ENCODE measurements around the gene CYP2A7.
"Not testable (repeated sequence)": the region's sequence is repeated elsewhere in the genome, so short reads cannot be mapped to it uniquely, and the experiment has no call there.

Gene CYP2A7, protein sequence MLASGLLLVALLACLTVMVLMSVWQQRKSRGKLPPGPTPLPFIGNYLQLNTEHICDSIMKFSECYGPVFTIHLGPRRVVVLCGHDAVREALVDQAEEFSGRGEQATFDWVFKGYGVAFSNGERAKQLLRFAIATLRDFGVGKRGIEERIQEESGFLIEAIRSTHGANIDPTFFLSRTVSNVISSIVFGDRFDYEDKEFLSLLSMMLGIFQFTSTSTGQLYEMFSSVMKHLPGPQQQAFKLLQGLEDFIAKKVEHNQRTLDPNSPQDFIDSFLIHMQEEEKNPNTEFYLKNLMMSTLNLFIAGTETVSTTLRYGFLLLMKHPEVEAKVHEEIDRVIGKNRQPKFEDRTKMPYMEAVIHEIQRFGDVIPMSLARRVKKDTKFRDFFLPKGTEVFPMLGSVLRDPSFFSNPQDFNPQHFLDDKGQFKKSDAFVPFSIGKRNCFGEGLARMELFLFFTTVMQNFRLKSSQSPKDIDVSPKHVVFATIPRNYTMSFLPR

DNA sequence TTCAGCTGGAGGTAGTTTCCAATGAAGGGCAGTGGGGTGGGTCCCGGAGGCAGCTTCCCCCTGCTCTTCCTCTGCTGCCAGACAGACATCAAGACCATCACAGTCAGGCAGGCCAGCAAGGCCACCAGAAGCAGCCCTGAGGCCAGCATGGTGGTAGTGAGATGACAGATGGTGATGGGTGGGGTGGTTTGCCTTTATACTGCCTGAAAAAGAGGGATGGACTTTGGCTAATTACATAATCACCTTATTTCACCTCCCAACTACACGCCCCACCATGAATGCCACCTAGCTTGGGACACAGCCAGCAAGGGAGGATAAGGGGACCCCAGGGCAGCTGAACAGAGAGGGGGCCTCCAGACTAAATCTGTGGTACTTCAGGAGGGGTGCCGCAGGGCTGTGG is at the start of gene CYP2A7:
Gene CYP2A7, minus strand, starts transcription at position 170 of the 400 bp plus-strand sequence. Its CDS starts 21 bp downstream, at position 149.
- not testable (repeated sequence) for DNase-seq

- DNase-seq = not testable (repeated sequence)
Measured at GRCh38 chr19:40930799-40931198, 48.8 kb upstream of the CYP2A7 start.

- not testable (repeated sequence) for DNase-seq
Measured at GRCh38 chr19:40929942-40930341, 47.9 kb upstream of the CYP2A7 start.

- DNase-seq = no peak
Measured at GRCh38 chr19:40928850-40929249, 46.8 kb upstream of the CYP2A7 start.

DNA sequence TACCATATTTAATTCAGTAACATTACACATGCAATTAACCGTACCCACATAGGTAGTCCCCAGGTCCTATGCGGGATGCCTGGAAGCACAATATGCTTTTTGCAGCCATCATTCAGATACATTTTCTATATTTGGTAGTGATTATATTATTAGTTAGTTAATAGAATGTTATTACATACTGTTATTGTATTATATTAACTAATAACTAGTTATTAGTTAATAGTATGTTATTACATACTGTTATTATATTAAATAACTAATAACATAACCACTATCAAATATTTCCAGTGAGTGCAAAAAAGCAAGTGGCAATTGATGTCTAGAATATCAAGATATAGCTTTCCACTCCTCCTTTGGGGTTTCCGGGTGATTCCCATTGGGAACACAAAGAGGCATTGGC is 45.5 kb upstream of the CYP2A7 start:
- DNase-seq = no peak

GRCh38 chr19:40926276-40926675 is 44.2 kb upstream of the CYP2A7 start:
- not testable (repeated sequence) for DNase-seq

GRCh38 chr19:40923934-40924391 is 41.9 kb upstream of the CYP2A7 start:
- no peak for DNase-seq

GRCh38 chr19:40922237-40923160 is 40.5 kb upstream of the CYP2A7 start:
- DNase-seq = not testable (repeated sequence)

GRCh38 chr19:40921005-40921897 is 39.2 kb upstream of the CYP2A7 start:
- no peak for DNase-seq

DNA sequence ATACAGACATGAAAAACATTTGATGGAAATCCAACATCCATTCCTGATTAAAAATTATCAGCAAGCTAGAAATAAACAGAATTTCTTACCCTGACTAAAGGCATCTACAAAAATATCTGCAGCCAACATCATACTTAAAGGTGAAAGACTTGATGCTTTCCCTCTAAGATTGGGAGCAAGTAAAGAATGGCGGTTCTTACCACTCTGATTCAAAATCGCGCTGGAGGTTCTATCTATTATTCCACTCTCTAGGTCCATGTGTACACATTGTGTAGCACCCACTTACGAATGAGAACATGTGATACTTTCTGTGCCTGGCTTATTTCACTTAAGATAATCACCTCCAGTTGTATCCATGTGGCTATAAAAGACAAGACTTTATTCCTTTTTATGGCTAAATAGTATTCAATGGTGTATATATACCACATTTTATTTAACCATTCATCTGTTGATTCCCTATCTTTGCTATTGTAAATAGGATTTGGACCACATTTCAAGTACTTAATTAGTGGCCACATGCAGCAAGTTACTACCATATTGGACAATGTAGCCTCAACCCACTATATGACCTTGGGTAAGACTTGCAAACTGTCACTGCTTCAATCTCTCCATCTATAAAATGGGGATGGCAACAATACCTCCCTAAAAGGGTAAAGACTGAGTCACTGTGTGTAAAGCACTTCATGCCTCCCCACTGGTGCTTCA is 38.4 kb upstream of the CYP2A7 start:
- no peak for DNase-seq

DNA sequence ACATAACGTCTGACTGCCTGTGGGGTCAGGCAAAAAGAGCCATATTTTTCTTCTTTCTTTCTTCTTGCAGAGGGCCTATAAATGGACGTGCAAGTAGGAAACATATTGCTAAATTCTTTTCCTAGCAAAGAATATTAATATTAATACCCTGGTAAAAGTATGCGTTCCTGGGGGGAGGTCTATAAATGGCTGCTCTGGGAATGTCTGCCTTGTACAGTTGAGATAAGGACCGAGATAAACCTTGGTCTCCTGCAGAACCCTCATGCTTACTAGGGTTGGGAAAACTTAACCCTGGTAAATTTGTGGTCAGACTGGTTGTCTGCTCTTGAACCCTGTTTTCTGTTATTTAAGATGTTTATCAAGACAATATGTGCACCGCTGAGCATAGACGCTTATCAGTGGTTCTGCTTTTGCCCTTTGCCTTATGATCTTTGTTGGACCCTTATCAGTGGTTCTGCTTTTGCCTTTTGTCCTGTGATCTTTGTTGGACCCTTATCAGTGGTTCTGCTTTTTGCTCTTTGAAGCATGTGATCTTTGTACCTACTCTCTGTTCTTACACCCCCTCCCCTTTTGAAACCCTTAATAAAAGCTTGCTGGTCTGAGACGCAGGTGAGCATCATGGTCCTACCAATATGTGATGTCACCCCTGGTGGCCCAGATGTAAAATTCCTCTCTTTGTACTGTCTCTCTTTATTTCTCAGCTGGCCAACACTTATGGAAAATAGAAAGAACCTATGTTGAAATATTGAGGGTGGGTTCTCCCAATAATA is 37.7 kb upstream of the CYP2A7 start:
- DNase-seq = not testable (repeated sequence)

DNA sequence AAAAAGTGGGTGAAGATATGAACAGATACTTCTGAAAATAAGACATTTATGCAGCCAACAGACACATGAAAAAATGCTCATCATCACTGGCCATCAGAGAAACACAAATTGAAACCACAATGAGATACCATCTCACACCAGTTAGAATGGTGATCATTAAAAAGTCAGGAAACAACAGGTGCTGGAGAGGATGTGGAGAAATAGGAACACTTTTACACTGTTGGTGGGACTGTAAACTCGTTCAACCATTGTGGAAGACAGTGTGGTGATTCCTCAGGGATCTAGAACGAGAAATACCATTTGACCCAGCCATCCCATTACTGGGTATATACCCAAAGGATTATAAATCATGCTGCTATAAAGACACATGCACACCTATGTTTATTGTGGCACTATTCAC is 36.3 kb upstream of the CYP2A7 start:
- not testable (repeated sequence) for DNase-seq

- no peak for DNase-seq
Measured at GRCh38 chr19:40908976-40909375, 26.9 kb upstream of the CYP2A7 start.

GRCh38 chr19:40907968-40908735 is 26.1 kb upstream of the CYP2A7 start:
- no peak for DNase-seq

DNA sequence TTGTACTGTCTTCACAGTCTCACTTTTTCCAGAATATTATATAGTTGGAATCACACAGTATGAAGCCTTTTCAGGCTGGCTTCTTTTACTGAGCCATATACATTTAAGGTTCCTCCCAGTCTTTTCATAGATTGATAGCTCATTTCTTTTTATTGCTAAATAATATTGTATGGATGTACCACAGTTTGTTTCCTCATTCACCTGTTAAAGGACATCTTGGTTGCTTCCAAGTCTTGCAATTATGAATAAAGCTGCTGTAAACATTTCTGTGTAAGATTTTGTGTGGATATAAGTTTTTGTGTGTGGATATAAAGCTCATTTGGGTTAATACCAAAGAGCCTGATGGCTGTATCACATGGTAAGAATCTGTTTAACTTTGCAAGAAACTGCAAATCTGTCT is 24.5 kb upstream of the CYP2A7 start:
- no peak for DNase-seq

DNA sequence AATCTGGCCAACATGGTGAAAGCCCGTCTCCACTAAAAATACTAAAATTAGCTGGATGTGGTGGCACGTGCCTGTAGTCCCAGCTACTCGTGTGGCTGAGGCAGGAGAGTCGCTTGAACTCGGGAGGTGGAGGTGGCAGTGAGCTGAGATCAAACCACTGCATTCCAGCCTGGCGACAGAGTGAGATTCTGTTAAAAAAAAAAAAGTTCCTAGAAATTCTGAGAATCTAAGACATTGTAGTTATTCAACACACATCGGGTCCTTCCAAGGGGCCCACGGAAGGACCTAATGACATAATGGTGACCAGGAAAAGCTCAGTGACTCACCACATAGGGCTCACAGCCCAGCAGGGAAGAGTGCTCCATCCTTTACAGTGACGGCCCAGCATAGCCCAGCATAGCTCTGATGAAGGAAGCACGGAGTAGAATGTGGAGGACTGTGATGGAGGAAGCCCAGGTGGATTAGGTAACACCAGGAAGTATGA is 22.7 kb upstream of the CYP2A7 start:
- not testable (repeated sequence) for DNase-seq

DNA sequence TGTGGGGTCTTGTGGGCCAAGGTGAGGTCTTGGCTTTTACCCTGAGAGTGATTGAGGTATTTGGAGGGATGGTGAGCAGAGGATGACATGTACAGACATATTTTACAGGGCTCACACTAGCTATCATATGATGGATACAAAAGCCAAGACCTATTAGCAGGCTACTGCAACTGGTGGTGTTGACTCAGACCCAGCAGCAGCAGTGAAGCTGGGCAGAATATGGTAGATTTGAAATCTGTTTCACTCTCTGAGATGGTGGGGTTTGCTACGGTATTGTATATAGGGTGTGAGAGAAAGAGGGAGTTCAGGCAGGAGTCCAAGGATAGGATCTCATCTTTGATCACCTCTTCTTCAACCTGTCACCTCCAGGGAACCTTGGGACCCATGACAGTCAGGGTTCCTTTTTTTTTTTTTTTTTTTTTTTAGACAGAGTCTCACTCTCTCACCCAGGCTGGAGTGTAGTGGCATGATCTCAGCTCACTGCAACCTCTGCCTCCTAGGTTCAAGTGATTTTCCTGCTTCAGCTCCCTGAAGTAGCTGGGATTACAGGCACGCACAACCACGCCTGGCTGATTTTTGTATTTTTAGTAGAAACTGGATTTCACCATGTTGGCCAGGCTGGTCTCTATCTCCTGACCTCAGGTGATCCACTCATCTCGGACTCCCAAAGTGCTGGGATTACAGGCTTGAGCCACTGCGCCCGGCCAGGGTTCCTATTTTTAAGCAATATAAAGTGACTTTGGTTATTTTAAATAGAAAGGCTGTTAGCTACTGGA is 20.1 kb upstream of the CYP2A7 start:
- not testable (repeated sequence) for DNase-seq

DNA sequence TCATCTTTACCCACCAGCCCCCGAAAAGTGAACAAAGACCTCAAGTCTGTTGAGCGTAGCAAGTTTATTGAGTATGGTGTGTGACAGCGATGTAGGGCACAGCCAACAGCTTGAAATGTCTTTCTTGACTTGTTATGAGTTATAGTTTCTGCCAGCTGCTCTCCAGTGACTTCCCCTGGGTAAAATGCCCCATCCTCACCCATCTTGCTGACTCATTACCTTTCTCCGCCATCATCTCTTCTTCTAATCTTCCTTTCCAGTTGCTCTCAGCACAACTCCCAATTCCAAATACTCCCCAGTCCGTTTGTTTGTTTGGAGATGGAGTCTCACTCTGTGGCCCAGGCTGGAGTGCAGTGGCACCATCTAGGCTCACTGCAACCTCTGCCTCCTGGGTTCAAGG is 18.5 kb upstream of the CYP2A7 start:
- not testable (repeated sequence) for DNase-seq

DNA sequence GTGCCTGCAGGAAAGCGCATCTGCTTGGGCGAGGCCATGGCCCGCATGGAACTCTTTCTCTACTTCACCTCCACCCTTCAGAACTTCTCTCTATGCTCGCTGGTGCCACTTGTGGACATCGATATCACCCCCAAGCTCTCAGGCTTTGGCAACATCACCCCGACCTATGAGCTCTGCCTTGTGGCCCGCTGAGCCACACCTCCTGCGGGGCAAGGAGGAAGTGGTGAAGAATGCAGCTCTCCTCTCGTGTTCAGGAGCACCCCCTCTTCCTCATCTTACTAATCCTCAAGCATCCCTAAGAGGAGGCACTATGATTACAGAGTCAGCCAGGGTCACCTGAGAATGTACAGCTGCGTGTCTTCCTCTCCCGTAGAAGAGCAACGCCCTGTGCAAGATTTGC is 17.9 kb upstream of the CYP2A7 start:
- not testable (repeated sequence) for DNase-seq

All from DMS79 treated with DMSO at 0.1 percent for 48 hours (cell line).